Measurements from ENCODE around the gene FHL2.

Gene FHL2

DNA sequence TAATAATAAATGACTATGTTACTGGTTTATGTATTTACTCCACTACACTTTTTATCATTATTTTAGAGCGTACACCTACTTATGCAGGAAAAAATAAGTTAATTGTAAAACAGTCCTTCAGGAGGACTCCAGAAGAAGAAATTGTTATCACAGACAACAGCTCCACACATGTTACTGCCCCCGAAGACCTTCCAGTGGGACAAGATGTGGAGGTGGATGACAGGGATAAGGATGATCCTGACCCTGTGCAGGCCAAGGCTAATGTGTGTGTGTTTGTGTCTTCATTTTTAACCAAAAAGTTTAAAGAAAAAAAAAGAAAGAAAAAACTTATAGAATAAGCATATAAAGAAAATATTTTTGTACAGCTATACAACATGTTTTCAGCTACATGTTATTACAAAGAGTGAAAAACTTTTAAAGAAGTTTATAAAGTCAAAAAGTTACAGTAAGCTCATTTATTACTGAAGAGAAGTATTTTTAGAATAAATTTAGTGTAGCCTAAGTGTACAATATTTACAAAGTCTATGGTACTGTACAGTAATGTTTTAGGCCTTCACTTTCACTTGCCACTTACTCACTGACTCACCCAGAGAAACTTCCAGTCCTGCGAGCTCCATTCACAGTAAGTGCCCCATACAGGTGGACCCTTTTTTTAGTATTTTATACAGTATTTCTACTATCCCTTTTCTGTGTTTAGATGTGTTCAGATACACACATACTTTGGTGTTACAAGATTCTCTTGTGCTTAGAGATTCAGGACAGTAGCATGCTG, 76.8 kb downstream of the FHL2 start:
- Histone ChIP-seq H4K20me1 (ENCODE audit: insufficient read depth) (peaks cover 6% of the 10 kb centered on the region; the same call in 1 of the 2 replicates), H3K4me2 (no peak overlapping the region), H3K36me3 (ENCODE audit: insufficient read depth) (no peaks in the 10 kb centered on the region), H2AFZ (ENCODE audit: low read depth) (no peak overlapping the region), H3K27ac (no peak overlapping the region), H3K79me2 (ENCODE audit: insufficient read depth, low read depth) (peaks cover 57% of the 10 kb centered on the region; the same call in 1 of the 2 replicates), H3K9ac (no peak overlapping the region), H3K4me1 (ENCODE audit: low read depth, poor library complexity, severe bottlenecking) (peaks cover 7% of the 10 kb centered on the region), H3K4me3 (IDR thresholded peaks at IDR 0.05; ENCODE audit: insufficient read depth, low read depth, low read length) (no peak overlapping the region), H3K27me3 (ENCODE audit: insufficient read depth, low read depth) (no peaks in the 10 kb centered on the region)
- TF ChIP-seq, protein P1, sequence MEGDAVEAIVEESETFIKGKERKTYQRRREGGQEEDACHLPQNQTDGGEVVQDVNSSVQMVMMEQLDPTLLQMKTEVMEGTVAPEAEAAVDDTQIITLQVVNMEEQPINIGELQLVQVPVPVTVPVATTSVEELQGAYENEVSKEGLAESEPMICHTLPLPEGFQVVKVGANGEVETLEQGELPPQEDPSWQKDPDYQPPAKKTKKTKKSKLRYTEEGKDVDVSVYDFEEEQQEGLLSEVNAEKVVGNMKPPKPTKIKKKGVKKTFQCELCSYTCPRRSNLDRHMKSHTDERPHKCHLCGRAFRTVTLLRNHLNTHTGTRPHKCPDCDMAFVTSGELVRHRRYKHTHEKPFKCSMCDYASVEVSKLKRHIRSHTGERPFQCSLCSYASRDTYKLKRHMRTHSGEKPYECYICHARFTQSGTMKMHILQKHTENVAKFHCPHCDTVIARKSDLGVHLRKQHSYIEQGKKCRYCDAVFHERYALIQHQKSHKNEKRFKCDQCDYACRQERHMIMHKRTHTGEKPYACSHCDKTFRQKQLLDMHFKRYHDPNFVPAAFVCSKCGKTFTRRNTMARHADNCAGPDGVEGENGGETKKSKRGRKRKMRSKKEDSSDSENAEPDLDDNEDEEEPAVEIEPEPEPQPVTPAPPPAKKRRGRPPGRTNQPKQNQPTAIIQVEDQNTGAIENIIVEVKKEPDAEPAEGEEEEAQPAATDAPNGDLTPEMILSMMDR (conservative IDR thresholded peaks at IDR 0.05; ENCODE audit: low read depth, low read length), result no peak

GRCh38 chr2:105320651-105321215, 78.1 kb downstream of the FHL2 start:
- peaks cover 6% of the 10 kb centered on the region; the same call in 1 of the 2 replicates for H4K20me1 ChIP-seq (ENCODE audit: insufficient read depth)
- H3K9ac ChIP-seq, result no peak overlapping the region
- H3K79me2 ChIP-seq (ENCODE audit: insufficient read depth, low read depth), result peaks cover 69% of the 10 kb centered on the region; the same call in 1 of the 2 replicates
- H3K27ac ChIP-seq, result no peak overlapping the region
- no peaks in the 10 kb centered on the region for H3K27me3 ChIP-seq (ENCODE audit: insufficient read depth, low read depth)
- no peaks in the 10 kb centered on the region for H3K36me3 ChIP-seq (ENCODE audit: insufficient read depth)
- no peak overlapping the region for H3K4me2 ChIP-seq
- H3K4me3 ChIP-seq (IDR thresholded peaks at IDR 0.05; ENCODE audit: insufficient read depth, low read depth, low read length), result no peak overlapping the region
- TF ChIP-seq, protein P1 (conservative IDR thresholded peaks at IDR 0.05; ENCODE audit: low read depth, low read length), result no peak
- H2AFZ ChIP-seq (ENCODE audit: low read depth), result no peak overlapping the region
- H3K4me1 ChIP-seq (ENCODE audit: low read depth, poor library complexity, severe bottlenecking), result peaks cover 7% of the 10 kb centered on the region

DNA sequence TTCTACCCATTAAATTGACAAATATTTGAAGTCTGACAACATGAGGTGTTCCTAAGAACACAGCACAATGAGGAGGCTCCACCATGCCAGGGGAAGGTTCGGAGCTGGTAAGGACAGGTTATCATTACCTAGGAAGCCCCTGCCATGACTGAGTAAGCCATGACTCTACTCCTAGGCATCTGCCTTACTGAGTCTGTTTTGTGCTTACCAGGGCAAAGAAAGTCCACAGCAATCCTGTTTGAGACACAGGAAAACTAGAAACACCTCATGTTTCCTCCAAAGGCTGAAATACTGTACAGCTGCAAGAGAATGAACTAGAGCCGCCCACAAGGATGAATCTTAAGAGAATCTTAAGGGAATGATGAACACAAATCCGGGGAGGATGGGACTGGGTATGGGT, 80.9 kb downstream of the FHL2 start:
- Histone ChIP-seq H3K36me3 (ENCODE audit: insufficient read depth) (no peaks in the 10 kb centered on the region), H3K27ac (no peak overlapping the region), H3K9ac (no peak overlapping the region), H3K27me3 (ENCODE audit: insufficient read depth, low read depth) (no peaks in the 10 kb centered on the region), H3K4me2 (no peak overlapping the region), H3K79me2 (ENCODE audit: insufficient read depth, low read depth) (peaks cover 63% of the 10 kb centered on the region; the same call in 1 of the 2 replicates), H2AFZ (ENCODE audit: low read depth) (no peak overlapping the region), H3K4me3 (IDR thresholded peaks at IDR 0.05; ENCODE audit: insufficient read depth, low read depth, low read length) (no peak overlapping the region), H3K4me1 (ENCODE audit: low read depth, poor library complexity, severe bottlenecking) (peaks cover 7% of the 10 kb centered on the region), H4K20me1 (ENCODE audit: insufficient read depth) (peaks cover 6% of the 10 kb centered on the region; the same call in 1 of the 2 replicates)
- TF ChIP-seq, protein P1 (conservative IDR thresholded peaks at IDR 0.05; ENCODE audit: low read depth, low read length), result no peak

GRCh38 chr2:105315314-105315713, 83.5 kb downstream of the FHL2 start:
- H3K4me2 ChIP-seq, result no peak overlapping the region
- no peaks in the 10 kb centered on the region for H3K27me3 ChIP-seq (ENCODE audit: insufficient read depth, low read depth)
- H3K4me1 ChIP-seq (ENCODE audit: low read depth, poor library complexity, severe bottlenecking), result peaks cover 7% of the 10 kb centered on the region
- H4K20me1 ChIP-seq (ENCODE audit: insufficient read depth), result peaks cover 4% of the 10 kb centered on the region; the same call in 1 of the 2 replicates
- TF ChIP-seq, protein P1 (conservative IDR thresholded peaks at IDR 0.05; ENCODE audit: low read depth, low read length), result no peak
- H3K9ac ChIP-seq, result no peak overlapping the region
- H3K79me2 ChIP-seq (ENCODE audit: insufficient read depth, low read depth), result peaks cover 47% of the 10 kb centered on the region; the same call in 1 of the 2 replicates
- no peaks in the 10 kb centered on the region for H3K36me3 ChIP-seq (ENCODE audit: insufficient read depth)
- no peak overlapping the region for H2AFZ ChIP-seq (ENCODE audit: low read depth)
- H3K27ac ChIP-seq, result no peak overlapping the region
- no peak overlapping the region for H3K4me3 ChIP-seq (IDR thresholded peaks at IDR 0.05; ENCODE audit: insufficient read depth, low read depth, low read length)
